GM19324 (cell line): ENCODE results near the gene KCNMA1.
"Not testable (repeated sequence)": the region's sequence is repeated elsewhere in the genome, so short reads cannot be mapped to it uniquely, and the experiment has no call there.

Source experiments
- ATAC-seq: cut with Tn5 transposase; IDR thresholded peaks from one replicate; pipeline ENCODE4 v1.9.1; 2021; ENCODE audit warnings: mild to moderate bottlenecking, moderate library complexity; ENCODE audit not compliant: unreplicated experiment, low FRiP score

KCNMA1 gene

GRCh38 chr10:77637532-77638320, at the start of gene KCNMA1:
KCNMA1 (minus strand) TSS chr10:77637808.
- ATAC-seq = no peak

GRCh38 chr10:77686650-77687417, 49.2 kb upstream of the KCNMA1 start:
- no peak for ATAC-seq

GRCh38 chr10:77686096-77686495, 48.5 kb upstream of the KCNMA1 start:
- ATAC-seq = no peak

- no peak for ATAC-seq
Measured at GRCh38 chr10:77685432-77685831, 47.8 kb upstream of the KCNMA1 start.

- not testable (repeated sequence) for ATAC-seq
Measured at GRCh38 chr10:77683088-77683432, 45.5 kb upstream of the KCNMA1 start.

GRCh38 chr10:77682393-77683087, 44.9 kb upstream of the KCNMA1 start:
- ATAC-seq = no peak

GRCh38 chr10:77681839-77682238, 44.2 kb upstream of the KCNMA1 start:
- no peak for ATAC-seq

GRCh38 chr10:77680811-77681210, 43.2 kb upstream of the KCNMA1 start:
- ATAC-seq = no peak

GRCh38 chr10:77680065-77680464, 42.5 kb upstream of the KCNMA1 start:
- no peak for ATAC-seq

GRCh38 chr10:77679217-77679616, 41.6 kb upstream of the KCNMA1 start:
- ATAC-seq = no peak

GRCh38 chr10:77678146-77678545, 40.5 kb upstream of the KCNMA1 start:
- no peak for ATAC-seq

GRCh38 chr10:77675347-77675746, 37.7 kb upstream of the KCNMA1 start:
- ATAC-seq = no peak

GRCh38 chr10:77673515-77674140, 36.0 kb upstream of the KCNMA1 start:
- ATAC-seq = no peak

- ATAC-seq = no peak
Measured at GRCh38 chr10:77673101-77673500, 35.5 kb upstream of the KCNMA1 start.

GRCh38 chr10:77671594-77672252, 34.1 kb upstream of the KCNMA1 start:
- ATAC-seq = no peak

GRCh38 chr10:77670817-77671443, 33.3 kb upstream of the KCNMA1 start:
- ATAC-seq = no peak

- ATAC-seq = no peak
Measured at GRCh38 chr10:77669892-77670291, 32.3 kb upstream of the KCNMA1 start.

- ATAC-seq = peak; percentile 77
Measured at GRCh38 chr10:77667426-77668324, 30.1 kb upstream of the KCNMA1 start.

- ATAC-seq = no peak
Measured at GRCh38 chr10:77666821-77667220, 29.2 kb upstream of the KCNMA1 start.
